ENCODE measurements around the gene PTPRQ.

Gene PTPRQ

DNA sequence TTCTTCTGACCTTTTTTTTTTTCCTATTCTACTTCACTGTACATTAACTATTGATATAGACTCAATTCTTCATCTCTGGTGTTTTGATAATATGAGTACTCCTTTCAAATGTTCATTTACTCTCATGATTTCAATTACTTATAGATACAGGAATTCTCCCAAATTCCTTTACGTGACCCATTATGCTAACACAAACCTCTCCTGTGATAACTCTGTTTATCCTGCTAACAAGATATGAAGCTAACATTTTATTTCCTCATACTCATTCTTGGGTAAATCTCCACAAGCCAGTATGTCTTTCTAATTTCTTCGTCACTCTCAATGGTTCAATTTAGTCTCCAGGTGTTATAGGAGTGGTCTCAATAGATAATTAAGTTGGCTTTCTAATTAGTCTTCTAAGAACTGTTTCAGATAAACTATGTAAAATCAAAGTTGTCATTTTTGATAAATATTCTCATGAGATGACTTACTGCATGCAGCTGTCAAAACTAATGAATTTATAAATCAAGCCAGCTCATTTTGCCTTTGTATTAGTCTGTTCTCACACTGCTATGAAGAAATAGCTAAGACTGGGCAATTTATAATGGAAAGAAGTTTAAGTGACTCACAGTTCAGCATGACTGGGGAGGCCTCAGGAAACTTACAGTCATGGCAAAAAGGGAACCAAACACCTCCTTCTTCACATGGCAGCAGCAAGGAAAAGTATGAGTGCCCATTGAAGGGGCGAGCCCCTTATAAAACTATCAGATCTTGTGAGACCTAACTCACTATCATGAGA lies 132.8 kb downstream of the PTPRQ start:
- no peak for DNase-seq

GRCh38 chr12:80580254-80580653 lies 136.2 kb downstream of the PTPRQ start:
- no peak for DNase-seq

- DNase-seq: no peak
These were observed 137.7 kb downstream of the PTPRQ start for GRCh38 chr12:80581783-80582182.

- DNase-seq: no peak
These were observed 138.4 kb downstream of the PTPRQ start for GRCh38 chr12:80582431-80582830.

DNA sequence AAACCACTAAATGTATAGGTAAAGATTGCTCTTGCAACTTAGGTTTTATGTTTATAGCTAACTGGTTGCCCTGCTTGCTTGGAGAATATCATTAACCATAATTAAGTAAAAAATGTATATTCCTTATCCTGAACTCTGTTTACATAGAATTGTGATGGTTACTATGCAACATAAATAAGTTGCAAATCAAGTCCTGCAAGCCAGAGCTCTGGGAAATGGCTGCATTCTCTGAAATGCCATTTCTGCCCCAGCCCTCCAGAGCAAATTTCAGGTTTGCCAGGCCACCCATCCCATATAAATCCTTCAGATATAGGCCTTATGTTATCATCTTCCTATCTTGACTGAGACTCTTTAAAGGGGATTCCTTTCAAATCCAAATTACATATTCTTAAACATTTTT lies 145.0 kb downstream of the PTPRQ start:
- DNase-seq: no peak

- no peak for DNase-seq
These were observed 146.1 kb downstream of the PTPRQ start for GRCh38 chr12:80590085-80590484.

DNA sequence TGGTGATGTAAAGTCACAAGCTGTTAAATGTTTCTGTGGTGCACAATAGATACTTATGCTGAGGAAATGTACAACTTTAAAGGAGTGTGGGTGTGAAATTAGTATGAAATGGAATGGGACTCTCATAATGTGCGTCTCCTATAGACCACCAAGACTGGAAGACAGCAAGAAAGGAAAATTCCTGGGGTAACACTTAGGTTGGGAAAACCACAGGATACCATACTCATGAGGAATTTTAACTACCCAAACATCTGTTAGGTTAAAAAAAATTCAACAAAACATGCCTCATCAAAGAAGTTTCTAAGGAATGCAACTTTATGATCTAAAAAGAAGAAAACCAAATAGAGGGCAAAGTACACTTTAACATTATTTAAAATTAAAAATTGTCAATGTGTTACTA lies 149.7 kb downstream of the PTPRQ start:
- DNase-seq: no peak

GRCh38 chr12:80596509-80596908 lies 152.5 kb downstream of the PTPRQ start:
- no peak for DNase-seq

DNA sequence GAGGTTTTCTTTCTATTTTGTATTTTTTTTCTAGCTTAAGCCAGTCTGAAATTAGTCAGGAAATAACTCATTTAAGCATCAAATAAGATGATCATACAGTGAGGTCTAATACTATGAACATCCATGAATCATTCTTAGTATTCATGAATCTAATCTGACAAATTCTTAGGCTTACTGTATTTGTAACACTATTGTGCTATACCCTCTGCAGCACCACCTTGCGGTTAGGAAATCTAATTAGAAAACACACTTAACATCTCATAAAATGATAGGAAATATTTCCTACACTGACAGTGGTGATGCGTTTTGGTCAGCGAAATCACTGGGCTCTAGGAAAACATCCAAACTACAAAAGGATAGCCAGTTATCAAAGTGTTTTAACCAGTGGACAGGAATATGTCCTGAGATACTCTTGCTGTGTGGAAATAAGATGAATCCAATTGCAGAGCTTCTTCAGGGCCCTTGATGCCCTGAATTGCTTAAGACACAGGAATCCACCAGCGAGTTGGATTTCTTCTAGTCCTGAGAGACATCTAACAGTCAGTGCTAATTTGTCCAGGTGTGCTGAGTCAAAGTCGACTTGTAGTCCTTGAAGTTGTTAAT lies 154.1 kb downstream of the PTPRQ start:
- no peak for DNase-seq

DNA sequence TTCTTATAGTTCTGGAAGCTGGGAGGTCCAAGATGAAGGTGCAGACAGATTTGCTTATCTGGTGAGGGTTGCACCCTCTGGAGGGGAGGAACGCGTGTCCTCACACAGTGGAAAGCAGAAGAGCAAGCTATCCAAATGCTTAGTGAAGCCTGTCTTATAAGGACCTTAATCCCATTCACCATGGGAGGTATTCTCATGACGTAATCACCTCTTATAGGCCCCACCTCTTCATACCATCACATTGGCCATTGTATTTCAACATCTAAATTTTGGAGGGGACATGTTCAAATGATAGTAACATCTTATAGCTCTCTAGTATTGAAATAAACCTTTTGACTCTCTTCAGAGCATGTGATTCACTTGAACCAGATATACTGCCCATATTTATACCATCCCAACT lies 158.4 kb downstream of the PTPRQ start:
- no peak for DNase-seq

DNA sequence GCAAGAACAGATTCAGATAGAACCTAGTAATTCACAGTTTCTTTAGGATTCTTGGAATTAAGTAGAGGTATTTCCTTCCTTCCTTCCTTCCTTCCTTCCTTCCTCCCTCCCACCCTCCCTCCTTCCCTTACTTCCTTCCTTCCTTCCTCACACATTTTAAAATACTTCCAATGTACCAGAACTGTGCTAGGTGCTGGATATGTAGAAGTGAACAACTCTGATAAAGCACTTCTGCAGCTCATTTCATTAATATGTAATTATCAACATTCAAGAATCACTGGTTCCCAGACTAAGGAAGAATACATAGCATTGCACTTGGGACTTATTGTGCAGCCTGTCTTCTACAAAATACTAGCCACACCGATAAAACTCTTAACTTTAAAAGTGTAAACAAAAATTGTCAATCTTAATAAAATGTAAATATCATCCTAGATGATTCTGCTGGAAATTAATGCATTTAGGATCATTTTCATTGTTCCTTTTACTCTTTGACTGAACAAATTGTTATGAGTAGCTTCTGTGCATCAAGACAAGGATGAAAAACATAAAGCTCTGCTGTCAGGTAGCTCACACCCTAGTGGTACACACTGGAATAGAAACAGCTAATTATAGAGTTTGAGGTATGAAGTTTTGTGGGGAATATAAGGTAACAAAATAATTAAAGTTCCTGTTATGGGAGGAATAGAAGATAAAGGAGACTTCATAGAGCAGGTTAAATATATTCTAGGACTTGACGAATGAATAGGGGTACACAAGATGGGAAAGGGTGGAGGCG lies 163.5 kb downstream of the PTPRQ start:
- no peak for DNase-seq

DNA sequence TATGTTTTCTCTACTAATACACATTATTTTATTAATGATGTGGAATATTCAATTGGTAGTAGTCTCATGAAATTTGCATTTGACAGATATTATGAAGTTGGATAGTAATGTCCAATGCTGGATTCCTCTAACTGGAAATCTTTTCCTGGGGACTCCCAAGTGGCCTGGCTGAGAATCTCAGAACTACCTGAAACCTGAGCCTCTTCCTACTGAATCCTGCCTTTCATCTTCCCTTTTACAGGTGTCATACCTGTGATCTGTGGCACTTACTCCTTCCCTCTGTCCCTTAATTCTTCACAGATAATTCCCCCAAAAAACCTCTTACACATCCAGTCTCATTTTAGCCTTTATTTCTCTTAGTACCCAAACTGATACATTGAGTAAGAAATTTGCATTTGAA lies 173.7 kb downstream of the PTPRQ start:
- no peak for DNase-seq

DNA sequence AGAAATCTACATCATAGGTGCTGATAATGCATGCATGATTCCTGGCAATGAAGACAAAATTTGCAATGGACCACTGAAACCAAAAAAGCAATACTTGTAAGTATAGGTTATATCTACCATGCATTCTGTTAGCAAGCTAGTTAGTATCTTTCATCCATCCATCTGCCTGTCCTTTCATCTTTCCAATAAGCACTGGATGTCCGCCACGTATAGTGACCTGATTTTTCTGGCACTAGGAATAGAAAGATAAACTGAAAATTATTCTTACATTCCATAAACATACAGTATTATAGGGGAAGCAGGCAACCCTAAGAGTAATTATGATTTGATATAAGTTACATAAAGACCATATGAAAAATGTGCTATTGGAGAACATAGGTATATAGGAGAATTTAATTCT lies 176.2 kb downstream of the PTPRQ start:
- DNase-seq: no peak

DNA sequence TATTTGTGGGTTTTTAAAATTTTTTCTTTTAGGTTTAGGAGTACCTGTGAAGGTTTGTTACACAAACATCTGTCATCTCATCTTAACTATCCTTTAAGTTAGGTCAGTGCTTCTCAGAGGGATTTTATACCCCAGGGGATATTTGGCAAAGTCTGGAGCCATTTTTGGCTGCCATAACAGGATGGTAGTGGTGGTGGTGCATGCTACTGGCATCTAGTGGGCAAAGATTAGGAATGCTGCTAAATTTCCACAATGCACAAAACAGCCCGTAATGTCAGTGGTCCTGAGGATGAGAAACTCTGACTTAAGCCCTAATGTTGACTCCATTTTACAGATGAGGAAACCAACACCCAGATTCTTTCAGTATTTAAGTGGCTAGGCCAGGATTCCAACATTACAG lies 178.2 kb downstream of the PTPRQ start:
- no peak for DNase-seq

GRCh38 chr12:80625051-80625450 lies 181.0 kb downstream of the PTPRQ start:
- DNase-seq: no peak

DNA sequence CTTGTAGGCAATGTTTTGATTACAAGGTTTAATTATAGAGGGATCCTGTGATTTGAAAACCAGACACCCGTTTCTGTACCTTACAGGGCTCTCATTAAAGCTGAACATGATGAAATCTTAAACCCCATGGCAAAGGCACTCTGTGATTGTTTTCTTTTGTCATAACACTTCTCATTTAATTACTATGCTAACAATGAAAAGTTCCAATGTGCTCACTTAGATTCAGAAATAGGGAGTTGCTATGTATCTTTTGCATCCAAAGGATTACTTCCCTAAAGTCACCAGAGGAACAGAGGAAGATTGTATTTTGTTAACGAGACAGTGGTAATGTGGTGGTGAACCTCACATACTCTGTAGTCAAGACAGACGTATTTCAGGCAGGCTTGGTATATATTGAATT lies 181.9 kb downstream of the PTPRQ start:
- DNase-seq: no peak

DNA sequence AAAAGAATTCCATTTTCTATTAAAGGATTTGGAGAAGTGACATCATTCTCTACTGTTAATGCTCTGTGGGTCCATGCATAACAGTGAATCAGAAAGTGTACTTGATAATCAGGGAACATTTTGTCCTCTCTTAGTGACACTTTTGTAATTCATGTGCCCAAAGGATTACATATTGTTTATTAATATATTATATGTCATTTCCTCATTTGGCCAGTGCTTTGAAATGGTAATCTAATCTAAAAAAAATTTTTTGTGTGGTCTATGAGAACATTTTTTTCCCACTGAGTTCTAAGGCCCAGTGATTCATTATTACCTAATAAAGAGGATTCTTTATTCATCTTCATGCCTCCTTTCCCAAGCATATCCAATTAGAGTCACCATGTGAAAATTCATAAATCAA lies 183.7 kb downstream of the PTPRQ start:
- DNase-seq: no peak

DNA sequence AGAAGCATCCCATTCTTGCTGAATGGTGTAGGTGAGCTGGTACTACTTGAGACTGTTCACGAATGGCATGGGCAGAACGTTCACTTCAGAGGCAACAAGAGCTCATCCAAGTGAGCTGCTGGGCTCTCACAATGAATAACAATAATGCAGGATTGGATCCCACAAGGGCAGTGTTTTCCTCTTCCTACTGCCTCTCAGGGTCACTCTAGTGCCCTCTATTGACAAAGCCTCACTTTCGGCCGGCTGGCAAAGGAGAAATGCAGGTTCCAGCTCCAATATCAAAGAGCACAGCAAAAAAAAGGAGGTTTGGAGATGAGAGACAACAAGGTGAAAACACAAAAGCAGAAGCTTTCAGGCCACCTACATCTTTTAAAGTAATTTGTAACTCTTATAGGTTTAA lies 188.8 kb downstream of the PTPRQ start:
- DNase-seq: no peak

- no peak for DNase-seq
These were observed 190.9 kb downstream of the PTPRQ start for GRCh38 chr12:80634903-80635302.

- no peak for DNase-seq
These were observed 192.8 kb downstream of the PTPRQ start for GRCh38 chr12:80636832-80637231.

DNA sequence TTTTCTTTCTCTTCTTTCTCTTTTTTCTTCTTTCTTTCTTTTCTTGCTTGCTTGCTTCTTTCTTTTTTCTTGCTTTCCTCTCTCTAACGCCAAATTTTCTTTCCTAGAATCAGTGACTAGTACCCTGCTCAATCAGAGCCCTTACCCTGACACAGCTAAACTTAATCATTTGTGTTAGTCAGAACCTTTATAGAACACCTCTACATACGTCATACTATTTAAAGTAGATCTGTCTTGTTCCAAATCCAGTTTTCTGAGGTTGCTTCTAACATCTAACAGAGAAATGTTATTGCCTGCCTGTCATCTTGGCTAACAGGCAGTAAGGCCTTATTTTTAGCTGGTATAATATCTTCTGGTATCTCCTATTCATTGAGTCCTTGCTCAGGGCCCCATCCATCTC lies 197.9 kb downstream of the PTPRQ start:
- no peak for DNase-seq

- no peak for DNase-seq
These were observed 199.9 kb downstream of the PTPRQ start for GRCh38 chr12:80643961-80644360.

DNA sequence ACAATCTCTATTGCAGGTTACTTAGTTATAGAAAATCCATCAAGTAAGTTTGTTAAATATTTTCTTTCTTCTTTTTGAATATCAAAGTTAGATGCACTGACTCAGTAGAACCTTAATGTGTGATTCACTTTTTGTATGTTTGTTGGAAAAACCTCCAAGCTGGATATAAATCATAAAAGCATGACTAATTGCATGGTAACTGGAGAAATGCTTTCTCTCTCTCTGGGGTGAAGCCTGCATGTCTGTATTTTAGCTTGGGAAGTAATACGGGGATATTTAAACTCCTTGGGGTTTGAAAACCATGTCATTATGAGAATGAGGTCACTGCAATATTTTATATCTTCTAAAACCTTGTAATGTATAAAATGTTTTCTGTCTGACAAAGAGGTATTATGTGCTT lies 204.8 kb downstream of the PTPRQ start:
- no peak for DNase-seq

- DNase-seq: no peak
These were observed 211.7 kb downstream of the PTPRQ start for GRCh38 chr12:80655751-80656150.

Measured in activated CD4-positive, alpha-beta T cell treated with anti-CD3 and anti-CD28 coated beads for 1 hour (primary cell).